NCI-H1092 (cell line): ENCODE measurements around the gene KERA.

Experiments
- DNase-seq: peaks from one replicate; lab custom pipeline; 2025; lab: John Stamatoyannopoulos, UW

Gene KERA

DNA sequence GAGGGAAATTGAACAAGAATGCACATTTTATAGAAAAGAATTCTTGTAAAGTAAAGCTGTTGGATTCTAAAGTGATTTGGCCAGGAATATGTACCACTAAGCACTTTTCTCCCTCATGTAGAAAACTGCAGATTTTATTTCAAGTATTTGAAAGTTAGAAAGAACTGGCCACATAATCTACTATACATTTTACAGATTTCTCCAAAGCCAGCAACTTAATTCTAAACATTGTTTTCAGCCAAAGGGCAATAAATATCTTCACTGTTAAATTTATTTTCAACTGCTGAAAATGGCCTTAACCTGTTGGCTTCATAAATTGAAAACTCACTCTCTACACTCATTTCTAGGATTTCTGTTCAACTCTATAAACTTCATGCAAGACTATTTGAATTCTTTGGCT lies 15.6 kb upstream of the KERA start:
- no peak for DNase-seq

DNA sequence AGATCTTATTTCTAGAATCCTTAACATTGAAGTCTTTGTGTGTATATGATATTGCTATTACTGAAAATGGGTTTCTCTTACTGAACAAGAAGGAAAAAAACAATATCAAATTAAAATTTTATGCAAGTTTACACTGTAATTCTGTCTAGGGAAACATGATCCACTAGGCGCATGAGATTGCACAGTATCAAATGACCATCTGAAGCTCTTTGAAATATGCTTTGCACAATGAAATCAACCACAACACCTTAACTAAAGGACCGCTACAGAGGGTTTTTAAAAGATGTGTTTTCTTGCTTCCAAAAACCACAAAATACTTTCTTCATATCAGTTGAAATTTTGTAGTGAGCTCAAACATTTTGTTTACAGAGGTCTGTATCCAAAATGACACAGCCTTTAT lies 15.1 kb upstream of the KERA start:
- DNase-seq: no peak

DNA sequence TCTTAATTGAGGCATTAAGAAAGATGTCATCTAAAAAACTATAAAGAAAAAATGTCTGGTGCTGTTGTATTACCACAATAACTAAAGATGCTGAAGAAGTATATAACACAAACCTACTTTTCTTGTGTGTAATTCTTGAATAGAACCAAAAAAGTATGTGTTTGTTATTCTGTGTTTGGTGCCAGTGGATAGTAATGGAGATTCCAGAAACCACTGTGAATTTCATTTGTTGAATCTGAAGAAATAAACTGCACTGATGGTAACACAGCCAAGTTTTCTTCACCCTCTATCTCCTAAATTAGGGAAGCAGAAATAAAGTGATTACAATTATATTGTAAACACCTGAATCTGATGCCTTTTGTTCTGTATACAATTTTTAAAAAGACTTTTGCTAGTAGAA lies 13.1 kb upstream of the KERA start:
- DNase-seq: no peak

DNA sequence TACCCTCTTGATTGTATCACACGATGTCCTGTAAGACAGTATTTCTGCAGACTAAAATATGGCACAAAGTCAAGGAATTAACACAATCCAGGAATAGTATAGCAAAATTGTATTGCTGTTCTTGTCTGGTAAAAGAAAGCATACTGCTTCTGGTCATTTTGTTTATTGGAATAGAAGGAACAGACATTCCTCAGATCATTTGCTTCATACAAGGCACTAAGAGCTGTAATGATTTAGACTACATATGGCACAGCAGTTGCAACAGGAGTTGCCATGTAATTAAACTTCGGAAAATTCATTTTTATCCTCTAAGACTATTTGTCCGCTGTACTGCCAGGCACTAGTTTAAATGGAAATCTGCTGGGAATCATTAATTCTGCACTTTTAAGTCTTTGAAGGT lies 7.6 kb upstream of the KERA start:
- no peak for DNase-seq

DNA sequence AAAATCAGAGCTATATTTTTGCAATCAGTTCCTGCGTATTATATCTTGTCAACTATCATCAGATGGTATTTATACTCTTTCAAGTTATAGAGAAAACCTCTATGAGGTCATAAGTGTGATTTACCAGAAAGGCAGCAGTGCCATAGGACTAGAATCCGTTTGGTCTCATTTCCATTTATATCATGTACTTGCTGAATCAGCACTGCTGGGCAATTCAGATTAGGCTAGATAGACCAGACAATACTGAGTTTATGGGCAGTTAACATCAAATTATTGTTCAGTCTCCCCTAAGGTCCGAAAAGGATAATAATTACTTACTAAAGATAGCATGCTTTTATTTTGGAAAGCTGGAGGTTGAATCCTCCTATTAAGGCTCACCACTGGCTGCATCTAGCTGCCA lies 6.8 kb upstream of the KERA start:
- no peak for DNase-seq

DNA sequence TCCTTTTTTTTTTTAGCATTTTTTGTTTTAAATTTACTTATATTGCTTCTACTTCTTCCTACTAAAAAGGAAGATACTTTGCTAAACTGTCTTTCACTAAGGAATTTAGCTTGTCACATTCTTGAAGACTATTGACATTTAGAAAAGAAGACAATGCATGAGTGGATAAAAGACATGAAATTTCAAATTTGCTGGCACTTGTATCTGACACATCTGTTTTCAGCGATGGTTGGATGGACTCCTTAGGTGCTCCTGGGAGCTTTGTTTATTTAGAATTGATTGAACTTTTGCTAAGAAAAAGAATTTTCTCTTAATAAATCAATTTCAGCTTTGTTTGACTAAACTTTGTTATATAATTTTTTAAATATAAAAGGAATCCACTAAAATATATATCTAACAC lies 3.3 kb upstream of the KERA start:
- DNase-seq: no peak

DNA sequence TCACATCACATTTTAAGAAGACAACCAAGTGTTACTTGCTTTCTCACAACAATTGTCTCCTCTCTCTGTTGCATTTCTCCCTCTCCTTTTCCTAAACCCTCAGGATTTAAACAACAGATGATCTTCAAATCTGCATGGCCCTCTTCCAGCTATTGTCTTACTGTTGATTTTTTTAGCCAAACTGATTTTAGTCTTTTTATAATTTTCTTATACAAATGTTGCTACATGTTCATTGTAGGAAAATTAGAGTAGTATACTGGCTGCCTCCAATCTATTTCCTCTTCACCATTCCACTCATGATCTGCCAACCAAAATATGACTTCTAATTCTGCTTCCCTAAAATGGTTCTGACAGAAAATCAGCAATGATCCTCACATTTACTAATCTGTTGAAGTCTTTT lies 1.4 kb upstream of the KERA start:
- no peak for DNase-seq

DNA sequence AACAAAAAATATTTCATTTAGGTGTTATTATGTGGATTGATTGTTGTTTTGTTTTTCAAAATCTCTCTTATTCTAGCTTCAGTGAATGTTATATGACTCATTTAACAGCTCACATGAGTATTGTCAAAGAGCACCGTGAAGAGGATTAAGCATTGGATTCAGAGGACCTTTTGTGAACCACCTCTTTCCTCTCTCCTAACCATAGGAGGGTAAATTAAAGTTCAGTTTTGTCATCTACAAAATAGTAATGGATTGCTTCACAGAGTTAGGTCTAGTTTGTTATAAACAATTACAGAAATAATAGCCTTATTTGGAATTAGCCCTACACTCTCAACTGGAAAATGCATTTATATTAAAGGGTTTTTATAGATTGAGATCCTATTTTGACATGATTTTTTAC lies 962 bp upstream of the KERA start:
- no peak for DNase-seq

DNA sequence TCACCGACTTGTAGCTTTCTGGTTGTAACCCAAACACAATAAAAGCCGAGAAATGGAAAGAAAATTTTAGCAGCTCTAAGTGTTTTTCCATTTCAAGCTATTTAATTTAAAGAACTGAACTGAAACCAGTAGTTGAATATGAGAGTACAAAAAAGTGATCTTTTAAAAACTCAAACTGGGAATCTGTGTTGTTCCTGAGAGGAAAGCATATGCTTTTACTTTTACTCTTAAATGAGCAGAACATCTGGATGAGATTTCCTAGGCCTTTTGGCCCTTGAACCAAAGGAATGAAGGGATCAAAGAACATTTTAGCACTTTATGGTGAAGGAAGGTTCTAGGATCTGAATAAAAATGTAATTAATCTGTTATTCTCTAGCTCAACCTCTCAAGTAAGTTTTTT lies 1.3 kb downstream of the KERA start:
- DNase-seq: no peak

DNA sequence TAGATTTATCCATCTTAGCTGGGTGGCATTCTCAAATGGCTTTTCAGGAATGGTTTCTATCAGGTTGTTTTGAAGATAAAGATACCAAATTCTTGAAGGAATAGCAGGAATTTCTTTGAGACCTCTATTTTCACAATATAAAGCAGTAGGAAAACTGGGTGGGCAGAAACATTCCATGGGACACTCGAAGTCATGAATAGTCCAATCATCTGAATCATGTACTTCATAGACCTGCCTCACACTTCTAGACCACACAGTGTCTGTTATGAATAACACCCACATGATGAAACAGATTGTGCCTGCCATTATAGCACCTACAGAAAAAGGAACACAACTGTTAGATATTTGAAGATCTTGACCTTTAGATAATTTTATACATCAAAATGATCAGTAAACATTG lies 1.8 kb downstream of the KERA start:
- DNase-seq: no peak

DNA sequence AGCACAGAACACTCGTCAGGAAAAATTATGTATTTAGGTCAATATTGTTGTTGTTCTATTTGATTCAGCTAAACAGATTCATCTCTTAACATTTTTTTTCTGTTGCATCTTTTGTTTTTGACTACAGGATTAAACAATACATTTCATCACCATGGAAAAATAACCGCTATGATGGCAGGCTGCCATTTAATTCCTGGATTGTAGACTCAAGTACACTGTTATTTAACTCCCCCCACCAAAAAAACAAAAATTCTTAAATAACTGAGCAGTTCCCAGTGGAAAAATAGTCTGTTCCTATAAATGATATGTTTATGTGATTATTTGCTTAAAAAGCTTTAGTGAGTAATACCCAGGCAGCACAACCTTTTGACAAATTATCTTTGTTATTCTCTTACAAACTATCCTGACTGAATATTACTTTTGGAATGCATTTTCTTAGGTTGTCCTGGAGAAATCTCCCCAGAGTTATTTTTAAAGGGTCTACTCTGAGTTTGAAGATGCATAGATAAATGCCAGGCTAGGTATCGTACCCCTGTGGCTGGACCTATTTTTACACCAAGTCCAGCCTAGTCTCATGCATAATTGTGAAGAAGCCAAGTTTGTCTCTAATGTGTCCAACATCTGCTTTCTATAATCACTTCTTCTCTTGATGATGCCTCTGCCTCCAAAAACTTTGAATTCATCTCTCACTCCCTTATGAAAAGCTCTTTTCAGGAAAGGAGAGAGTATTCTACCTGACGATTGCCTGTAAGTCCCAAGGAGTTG lies 3.7 kb downstream of the KERA start:
- DNase-seq: no peak

DNA sequence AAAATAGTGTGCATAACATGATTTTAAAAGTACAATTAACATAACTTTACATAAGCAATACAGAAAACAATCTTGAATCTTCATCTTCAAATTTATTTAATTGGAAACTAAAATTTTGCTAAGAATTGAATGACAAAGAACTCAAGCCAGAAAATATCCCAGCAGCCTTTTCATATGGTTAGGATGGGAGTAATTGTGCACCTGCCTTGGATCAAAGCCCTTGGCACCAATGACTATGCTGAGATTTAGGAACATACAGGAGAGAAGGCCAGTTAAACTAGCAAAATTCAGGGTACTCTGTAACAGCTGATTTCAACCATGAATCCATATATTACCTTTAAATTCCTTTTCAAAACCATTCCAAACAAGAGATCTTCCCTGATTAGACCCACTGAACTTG lies 5.8 kb downstream of the KERA start:
- no peak for DNase-seq

DNA sequence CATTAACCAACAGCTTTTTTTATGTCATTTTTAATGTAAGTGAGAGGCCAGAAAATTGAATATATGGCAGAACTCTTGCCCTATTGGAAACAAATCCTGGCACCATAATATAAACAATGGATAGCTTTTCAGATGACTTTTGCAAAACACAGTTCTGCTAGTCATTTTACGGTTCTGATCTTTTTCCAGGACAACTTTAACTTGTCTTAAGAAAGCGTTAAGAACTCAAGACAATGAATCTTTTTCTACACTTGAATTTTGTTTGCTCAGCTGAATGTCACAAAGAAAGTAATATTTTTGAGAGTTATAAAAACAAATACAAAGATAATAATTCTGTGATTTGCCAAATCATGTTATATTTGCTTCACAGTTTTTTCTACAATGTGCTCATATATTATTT lies 13.2 kb downstream of the KERA start:
- DNase-seq: no peak

DNA sequence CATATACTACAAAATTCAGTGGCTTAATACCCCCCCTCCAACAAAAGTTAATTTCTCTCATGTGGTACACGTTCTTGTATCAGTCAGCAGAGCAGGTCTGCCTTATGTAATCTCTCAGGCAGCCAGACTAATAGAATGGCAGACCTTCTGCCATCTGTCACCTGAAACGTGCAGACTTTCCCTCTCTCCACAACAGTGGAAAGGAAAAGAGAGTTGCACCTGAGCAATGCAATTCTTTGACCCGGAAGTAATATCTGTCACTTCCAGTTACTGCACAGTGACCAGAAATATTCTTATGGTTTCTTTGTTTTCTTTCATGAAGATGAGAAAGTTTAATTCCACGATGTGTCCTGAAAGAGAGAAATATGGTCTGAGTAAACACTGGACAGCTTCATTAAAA lies 14.4 kb downstream of the KERA start:
- no peak for DNase-seq

DNA sequence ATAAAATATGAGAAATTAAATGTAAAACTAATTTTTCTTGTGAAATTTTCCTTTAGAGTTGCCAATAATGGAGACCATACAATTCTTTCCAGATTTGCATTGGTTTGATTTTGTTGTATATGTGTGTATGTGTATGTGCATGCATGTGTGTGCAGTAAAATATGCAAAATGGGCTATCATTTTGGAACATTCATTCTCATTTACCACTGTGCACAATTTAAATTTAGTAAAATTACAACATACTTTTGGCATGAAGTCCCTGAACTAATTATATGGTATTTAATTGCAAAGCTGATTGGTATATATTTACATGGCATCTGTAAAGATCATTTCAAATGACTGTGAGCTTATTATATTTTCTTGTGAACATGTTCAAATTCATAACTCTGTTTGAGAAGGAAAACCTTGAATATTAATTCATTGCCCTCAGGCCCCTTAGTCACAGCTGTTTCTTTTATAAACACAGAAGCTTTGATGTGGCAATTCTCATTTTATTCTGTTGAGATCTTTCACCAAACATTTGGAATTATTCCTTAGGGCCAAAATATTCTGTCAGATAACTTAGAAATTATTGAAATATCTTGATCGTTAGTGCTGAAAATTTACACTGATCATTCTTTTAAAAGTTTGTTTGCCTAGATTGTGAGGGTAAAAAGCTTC lies 17.6 kb downstream of the KERA start:
- no peak for DNase-seq

DNA sequence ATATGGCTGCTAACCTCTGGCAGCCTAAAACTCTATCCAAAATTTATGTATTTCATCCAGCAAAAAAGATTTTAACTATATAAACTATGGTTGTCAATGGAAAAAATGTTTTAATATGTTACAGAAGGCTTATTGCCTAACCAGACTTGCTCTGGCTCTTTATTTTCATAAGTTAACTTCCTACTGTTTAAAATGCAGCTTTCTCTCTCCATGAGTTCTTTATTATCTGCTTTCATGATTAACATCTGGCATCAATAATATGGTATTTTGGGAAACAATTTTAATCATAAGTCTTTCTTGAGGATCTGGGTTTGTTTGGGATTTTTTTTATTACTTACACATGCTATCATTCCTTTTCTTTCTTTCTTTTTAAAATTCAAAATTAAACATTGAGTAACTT lies 20.5 kb downstream of the KERA start:
- DNase-seq: no peak

DNA sequence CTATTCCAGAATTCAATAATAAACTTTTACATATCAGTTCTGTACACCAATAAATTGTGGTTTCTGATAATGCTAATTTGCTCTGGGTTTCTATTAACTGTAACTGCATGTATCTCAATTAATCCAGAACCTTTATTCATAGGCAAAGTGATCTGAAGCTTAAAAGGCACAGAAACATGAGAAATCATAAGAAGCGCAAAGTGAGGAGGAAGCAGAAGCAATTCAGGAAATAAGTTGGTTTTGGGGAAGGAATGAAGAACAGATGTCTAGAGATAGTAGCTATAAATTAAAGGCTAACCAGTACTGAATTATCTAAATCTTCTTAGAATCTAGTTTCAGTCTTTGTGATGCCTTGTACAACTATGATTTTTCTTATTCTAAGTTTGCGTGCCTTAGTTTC lies 24.6 kb downstream of the KERA start:
- DNase-seq: no peak

DNA sequence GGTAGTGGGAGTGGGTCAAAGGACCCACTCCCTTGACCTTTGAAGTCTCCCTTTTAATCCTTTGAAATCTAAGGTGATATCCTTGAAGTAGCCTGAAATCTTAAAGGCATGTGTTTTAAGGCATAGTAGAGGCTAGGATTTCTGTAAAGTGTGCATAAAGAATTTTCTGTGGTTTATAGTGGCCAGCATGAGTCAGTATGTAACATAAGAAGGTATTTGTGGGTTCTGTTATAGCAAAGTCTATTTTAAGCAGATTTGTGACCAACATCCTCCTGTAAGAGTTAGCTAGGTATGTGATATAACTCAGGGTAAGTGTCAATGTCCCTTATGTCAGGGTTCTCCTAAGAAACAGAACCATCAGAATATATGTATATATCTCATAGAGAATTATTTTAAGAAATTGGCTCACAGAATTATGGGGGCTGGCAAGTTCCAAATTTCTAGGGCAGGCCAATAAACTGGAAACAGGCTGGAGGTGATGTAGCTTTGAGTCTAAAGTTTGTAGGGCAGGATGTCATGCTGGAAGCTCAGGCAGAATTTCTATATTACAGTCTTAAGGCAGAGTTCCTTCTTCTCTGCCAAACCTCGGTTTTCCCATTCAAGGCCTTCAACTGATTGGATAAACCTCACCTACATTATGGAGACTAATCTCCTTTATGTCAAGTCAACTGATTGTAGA lies 34.4 kb downstream of the KERA start:
- no peak for DNase-seq

DNA sequence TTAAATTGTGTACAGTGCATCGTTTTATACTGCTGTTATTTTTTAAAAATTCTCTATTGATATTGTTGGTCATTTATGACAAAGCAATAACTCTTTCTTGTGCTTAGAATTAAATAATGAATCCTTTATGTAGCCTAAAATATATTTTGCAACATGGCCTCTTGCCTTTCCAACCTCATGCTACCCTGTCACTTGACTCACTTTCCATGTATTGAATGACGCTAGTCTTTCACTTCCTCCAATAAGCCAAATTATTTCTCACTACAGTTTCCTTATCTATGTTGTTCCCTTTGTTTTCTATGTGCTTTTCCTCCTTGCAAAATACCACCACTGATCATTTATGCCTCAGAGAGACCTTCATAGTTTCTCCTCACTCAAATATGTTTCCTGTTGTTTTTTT lies 36.7 kb downstream of the KERA start:
- no peak for DNase-seq

DNA sequence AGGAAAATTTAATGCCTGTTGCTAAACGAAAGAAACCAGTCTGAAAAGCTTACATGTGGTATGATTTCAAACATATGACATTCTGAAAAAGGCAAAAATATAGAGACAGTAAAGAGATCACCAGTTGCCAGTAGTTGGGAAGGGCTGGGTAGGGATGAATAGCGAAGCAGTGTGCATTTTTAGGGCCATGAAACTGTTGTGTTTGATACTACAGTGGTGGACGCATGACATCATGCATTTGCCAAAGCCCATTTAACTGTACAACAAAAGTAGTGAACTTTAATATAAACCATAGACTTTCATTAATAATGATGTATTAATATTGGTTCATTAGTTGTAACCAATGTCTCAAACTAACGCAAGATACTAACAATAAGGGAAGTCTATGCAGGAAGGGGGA lies 38.4 kb downstream of the KERA start:
- no peak for DNase-seq

DNA sequence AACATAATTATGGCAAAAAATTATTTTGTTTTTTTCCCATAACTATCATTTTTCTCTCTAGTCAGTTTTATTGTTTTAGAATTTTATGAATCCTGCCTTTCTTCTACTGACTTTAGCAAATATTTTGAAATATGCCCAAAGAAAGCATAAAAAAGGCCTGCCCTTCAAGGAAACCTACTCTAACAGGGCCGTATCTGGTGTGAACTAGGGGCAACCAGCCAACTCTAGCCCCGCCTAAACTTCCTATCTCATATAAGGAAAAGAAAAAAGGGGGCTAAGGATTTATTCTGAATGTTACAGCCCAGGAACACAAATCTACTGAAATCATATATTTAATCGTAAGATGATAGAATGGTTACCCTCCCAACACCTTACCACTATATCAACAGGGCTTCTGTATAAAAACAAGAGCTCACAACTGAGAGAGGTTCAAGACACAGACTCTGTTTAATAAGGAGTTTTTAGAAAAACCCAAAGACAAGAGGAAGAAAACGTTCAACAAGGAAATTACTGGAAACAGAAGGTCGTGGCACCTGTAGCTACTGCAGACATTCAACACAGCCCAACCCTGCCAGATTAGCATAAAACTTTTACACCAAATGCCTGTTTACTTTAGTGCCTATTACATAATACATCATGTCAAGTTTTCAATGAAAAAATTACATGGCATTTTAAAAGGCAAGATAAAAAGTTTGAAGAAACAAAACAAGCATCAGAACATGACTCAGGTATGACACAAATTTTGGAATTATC lies 40.1 kb downstream of the KERA start:
- DNase-seq: no peak

DNA sequence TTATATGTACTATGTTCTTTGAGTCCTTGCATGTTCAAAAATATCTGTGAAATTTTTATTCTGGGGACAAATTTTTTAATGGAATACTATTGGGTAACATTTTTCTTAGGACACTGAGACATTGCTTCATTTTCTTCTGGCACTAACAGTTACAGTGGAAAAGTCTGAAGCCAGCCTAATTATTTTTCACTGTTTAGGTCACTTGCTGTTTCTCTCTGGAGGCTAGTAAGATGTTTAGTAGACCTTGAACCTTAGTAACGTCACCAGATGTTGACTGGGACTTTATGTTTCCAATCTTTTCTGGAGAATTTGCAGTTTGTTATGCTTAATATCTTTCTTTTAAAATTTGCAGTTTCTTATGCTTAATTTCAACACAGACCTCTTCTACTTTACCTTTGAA lies 40.8 kb downstream of the KERA start:
- DNase-seq: no peak
